Activated CD4-positive, alpha-beta T cell treated with anti-CD3 and anti-CD28 coated beads for 4 hours (primary cell): ENCODE results near the gene BAK1.
"Not testable (repeated sequence)": the region's sequence is repeated elsewhere in the genome, so short reads cannot be mapped to it uniquely, and the experiment has no call there.

Experiments
- DNase-seq, 2 donors: peaks; one replicate each; pipeline ENCODE4 v3.0.0-alpha.2; 2020

The BAK1 gene

DNA sequence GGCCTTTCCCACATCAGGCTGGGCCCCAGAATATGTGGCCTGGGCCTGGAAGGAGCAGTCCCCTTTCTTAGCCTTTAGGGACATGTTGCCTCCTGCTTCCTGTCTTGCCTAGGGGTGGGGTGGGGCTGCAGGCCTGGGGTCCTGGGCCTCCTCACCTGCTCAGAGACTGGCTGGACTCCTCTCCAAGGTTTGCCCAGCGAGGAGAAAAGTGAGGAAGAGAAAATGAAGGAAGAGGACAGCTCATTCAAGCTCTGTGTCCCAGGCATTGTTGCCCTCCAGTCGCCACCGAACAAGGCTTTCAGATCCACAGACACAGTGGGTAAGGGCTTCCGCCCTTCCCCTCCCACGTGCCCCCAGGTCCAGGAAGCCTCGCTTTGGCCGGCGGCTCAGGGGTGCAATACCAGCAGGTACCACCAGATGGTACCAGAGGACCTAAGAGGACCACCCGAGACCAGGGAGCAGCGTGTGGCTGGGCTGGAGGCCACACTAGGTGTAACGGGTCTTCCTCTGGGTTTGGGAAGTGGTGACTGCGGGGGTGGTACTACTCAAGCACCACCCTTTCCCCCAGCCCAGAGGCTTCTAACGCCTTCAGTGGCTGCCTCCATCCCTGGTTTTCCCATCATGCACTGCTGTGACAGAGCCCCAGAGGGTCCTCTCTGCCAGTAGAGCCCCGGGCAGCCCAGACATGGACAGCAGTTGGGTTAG, 5.5 kb upstream of the BAK1 start:
- DNase-seq, result peak; percentile 76 to 90

DNA sequence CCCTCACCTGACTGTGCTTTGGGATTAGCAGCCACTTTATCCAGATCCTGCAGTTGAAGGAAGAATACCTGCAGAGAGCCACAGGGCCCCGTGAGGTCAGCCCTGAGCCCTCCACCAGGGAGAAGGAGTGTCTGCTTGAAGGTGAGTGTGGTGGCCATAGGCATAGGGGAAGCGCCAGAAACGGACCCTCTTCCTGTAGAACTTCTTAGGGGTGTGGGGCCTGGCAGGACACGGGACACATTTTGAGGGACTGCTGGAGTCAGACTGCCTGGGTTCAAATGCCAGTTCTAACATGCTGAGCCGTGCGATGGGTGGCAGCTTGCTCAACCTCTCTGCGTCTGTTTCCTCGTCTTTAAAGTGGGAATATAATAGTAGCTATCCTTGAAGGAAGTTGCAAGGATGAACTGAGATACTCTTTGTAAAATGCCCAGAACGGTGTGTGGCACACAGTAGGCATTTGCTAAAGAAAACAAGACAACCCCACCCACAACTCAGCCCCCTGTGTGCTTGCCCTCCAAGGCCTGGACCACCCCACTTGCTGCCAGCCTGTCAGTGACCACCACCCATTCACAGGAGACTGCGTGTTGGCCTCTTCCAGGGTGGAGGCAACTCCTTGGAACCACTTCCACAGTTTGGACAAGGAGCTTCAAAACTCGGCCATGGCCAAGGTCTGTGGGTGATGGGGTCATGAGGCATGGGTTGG, 4.8 kb upstream of the BAK1 start:
- no peak for DNase-seq

DNA sequence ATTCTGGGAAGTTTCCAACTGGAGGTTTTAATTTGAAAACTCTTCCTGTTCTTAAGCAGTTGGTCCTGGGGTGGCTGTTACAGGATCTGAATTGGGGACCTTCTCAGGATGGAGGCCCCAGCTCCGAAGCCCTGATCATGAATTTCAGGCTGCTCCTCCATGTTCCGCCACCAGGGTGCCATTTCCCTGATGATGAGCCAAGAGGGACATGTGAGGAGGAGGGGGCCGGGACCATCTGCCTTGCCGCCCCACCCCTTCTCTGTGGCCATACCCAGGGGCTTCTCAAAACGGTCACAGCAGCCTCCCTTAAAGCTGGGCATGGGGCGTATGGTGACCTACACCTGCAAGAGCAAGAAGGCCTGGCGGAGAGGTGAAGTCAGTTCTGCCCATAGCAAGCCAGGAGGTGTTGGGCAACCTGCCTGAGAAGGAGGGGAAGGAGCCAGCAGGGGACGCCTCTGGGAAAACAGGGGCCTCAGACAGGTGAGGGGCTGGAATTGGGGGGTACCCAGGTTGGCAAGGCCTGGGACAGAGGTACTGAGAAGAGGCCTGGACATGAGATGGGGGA, 3.6 kb upstream of the BAK1 start:
- no peak for DNase-seq

DNA sequence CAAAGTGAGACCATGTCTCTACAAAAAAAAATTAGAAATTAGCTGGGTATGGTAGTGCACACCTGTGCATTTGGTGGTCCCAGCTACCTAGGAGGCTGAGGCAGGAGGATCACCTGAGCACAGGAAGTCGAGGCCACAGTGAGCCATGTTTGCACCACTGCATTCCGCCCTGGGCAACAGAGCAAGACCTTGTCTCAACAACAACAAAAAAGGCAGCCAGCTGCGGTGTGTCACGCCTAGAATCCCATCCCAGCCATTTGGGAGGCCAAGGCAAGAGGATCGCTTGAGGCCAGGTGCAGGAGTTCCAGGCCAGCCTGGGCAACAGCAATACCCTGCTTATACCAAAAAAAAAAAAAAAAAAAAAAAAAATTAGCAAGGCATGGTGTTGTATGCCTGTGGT, 1.1 kb upstream of the BAK1 start:
- DNase-seq, result no peak

DNA sequence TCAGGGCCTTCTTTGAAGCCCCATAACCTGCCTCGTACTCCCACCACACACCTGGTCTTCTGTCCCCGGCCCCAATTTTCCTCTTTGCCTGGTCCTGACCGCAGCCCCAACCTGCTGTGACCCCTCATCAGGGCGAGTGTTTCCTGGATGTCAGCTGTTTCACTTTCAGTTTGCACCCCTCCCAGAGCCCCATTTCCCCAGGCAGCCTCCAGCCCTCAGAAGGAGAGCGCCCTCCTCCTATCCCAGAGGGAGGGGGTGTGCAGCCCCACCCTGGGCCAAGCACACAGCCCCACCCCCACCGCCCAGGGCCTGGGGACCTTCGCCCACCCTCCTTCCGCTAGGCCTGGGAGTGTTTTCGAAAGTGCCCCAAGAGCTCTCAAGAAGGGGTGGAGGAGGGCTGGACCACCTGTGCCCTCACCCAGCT, 1.5 kb downstream of the BAK1 start:
- peak; percentile 45 to 48 for DNase-seq

DNA sequence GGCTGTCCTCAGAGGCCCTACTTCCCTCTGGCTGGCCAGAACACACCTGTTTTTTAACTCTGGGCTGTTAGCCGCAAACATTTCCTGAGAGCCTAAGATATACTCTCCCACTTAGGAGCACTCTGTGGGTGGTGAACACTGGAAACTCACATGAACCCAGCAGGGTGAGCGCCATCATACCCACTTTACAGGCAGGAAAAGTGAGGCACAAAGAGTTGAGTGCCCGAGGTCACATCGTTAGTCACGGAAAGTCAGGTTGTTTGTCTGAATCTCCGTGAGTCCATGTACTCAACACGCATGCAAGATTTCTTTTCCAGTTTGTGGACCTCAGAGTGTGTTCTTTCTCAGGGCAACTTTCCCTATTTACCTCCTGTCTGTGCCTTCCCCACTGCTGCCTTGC, 1.9 kb downstream of the BAK1 start:
- DNase-seq, result no peak

DNA sequence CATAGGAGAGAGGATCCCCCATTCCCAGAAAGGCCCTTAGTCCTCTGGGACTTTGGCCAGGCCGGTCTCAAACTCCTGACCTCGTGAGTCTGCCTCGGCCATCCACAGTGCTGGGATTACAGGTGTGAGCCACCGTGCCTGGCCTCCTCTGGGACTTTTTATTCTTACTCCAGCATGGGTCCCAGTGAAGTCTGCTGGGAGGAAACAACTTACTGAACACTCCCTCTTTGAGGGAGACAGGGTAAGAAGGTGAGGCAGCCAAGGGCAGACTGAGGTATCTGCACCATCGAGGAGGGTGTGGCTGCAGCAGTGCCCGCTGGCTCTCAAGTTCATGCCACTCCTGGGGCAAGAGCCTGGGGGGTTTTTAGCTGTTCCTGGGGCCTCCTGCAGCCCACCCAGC, 2.4 kb downstream of the BAK1 start:
- no peak for DNase-seq

DNA sequence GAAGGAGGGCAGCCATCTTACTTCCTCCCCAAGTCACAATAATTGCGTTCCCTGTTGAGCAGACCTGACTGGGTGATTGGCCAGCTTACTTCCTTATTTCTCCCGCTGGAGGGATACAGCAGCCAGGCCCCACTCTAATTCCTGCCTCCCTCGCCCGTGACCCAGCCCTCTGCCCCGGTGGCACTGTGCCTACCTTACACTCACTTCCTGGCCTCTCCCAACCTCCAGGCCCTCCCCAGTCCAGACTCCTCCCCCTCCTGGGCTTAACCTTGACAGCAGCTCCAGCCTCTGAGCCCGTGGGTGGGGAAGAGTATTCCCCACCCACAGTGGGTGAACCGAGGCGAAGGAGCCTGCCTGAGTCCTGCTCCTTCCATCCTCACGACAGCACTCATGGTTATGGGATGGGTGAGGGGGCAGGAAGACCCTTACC, 3.0 kb downstream of the BAK1 start:
- peak; percentile 55 to 67 for DNase-seq

DNA sequence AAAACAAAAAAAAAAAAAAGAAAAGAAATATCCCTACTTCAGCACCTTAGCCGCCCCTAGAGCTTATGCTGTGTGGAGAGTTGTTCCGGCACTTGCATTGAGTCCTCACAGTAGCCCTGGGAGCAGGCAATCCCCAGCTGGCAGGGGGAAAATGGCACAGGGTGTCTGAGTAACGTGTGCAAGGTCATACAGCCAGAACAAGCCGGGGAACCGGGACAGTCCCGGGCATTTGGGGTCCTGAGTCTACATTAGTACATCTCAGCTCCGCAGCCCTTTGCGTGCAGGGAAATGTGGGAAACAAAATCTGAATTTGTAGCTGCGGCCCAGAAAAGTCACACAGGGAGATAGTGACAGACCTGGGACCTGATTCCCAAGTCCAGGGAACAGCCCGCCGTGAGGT, 3.4 kb downstream of the BAK1 start:
- no peak for DNase-seq

DNA sequence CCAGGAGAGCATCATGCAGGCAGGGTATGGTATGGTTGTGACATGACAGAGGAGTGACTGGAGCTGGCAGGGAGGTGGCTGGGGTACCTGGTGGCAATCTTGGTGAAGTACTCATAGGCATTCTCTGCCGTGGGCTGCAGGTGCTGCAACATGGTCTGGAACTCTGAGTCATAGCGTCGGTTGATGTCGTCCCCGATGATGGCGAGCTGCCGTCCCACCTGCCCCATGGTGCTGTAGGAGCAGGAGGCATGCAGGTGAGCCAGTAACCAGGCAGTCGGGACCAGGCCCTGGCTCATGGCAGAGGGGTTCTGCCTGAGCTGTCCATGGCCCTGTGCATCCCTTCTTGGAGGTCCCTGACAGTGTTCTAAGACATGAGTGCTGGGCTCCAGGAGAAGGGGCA, 4.9 kb downstream of the BAK1 start:
- no peak for DNase-seq

DNA sequence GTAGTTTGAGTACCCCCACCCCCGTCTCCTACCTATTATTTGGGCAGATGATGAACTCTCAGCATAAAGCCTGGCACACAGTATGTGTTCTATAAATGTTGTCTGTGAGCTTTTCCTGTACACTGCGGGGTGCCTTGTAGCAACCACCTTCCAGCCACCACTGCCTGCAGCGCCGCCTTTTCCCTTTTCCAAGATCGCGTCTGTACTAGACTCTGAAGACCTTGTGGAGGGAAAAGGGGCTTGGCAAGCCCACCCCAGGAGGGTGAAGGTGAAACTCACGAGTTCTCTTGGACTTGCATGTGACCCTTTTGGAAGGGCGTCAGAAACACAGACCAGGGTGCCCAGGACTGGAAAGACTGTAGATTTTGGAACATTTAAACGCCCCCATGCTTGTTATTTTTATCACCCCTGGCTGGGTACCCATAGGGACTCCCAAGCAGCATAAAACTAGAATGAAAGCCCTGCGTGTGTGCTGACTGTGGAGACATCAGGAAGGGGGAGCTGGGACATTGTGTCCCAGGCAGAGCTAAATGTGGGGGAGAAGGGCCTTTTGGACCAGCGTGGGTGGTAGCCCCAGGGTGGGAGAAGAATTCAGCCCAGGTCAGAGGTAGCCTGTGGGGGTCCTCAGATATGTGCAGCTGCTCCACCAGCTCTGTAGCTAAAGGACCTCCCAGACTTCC, 8.3 kb downstream of the BAK1 start:
- no peak for DNase-seq

DNA sequence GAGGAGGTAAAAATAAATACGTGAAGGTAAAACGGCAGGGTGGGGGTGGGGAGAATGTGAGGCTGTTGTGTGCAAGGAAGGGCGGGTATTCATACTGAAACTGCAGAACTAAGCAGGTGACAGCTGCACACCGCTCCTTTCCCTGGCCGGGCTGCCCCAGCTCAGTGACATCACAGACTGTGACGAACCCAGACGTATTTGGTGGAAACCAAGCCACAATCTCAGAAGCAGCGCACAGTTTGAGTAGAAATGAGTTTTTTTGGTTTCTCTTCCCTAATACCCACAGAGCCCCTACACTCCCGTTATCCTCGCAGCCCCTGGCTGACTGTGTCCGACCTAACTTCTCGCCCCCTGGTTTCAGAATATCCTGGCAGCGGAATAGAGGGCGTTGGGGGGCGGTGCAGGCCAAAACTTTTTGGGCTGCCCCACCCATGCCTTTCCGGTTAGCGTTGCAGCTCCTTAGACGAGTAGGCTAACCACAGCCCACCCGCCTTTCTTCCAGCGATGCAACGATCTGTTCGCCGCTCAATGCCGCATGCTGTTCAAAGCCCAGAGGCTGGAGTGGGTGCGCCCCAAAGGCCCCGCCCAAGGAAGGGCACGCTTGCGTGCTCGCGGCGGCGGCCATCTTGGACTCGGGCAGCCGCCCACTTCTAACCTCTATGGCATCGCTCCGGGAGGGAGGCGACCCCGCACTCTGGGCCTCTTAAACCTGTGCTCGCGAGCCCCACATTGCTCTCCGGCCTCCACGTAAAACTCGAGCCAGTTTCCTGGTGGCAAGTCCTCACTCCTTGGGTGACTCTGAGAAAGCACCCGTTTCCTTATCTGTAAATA, 9.1 kb downstream of the BAK1 start:
- peak; percentile 89 for DNase-seq

DNA sequence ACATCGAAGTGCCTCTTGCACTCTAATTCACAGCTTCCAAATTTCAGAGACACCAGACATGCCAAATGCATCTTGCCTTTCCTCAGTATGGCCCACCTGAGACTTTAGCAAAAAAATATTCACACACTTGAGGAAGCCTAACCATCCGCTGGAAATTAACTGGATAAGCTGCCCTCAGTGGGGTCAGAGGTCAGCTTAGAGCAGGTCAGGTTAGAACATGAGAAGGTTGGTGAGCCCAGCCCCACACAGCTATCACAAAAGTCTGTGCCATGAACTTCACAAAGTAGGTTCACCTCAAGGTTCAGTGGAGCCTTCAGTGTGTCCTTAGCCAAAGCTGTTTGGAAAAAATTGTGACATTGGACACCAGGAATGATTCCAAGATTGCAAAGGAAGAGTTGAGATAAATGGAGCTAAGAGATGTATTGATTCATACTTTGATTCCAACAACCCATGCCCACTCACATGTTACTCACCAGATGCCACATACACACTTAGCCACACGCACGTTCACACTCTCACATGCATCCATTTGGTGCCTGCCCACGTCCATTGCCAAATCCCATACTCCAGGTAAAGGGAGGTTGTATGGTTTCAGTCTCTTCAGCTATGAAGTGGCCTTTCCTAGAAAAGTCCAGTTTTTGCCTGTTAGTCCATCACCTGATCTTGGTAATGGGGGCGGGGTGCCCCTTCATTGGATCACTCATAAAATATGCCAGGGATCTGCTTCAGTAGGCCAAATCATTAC, 11.1 kb downstream of the BAK1 start:
- DNase-seq, result no peak

DNA sequence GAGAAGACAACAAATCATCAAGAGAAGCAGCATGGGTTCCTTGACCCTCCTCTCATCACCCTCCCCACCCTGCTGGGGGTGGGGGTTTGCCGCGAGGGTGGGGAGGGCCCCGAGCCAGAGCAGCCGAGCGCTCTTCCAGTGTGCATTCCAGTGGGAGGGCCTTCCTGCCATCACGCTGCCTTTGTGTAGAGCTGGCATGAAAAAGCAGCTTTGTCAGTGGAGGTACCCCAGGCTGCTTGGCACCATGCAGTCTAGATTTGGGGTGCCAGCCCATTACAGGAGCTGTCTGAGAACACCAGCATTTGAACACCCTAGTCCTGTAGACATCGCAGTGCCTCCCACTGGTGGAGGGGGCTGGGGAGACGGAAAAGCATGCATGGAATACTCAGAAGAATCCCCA, 12.2 kb downstream of the BAK1 start:
- no peak for DNase-seq

DNA sequence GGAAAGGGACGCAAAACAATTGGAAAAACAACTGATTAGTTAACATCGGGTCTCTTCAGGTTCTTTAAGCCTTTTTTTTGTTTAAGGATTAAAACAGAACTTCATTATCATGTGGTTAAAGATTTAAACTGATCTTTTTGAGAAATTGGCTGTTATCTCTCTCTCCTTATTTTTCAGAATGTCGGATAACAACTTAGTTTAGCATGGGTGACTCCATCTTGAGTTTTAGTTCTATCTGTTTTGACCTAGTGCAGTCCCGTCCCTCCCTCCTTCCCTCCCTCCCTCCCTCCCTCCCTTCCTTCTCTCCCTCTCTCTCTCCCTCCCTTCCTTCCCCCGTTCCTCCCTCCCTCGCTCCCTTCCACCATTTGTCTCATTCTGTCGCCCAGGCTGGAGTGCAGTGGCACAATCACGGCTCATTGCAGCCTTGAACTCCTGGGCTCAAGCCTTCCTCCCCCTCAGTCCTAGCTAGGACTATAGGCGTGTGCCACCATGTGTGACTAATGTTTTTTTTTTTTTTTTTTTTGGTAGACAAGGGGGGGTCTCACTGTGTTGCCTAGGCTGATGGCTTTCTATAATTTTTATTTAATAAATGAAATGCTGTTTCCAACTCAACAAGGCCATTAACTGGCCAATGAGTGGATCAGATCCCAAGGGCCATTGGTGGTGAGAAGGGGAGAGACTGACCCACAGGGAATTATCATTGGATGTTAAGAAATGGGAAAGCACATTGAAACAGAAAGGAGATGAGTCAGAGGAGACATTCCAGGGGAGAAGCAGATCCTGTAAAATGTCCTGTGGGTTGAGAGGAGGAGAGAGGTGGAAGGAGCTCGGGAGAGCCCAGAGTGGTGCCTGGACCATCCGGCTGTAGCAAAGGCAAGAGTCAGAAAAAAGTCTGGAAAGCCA, 13.6 kb downstream of the BAK1 start:
- DNase-seq, result no peak

DNA sequence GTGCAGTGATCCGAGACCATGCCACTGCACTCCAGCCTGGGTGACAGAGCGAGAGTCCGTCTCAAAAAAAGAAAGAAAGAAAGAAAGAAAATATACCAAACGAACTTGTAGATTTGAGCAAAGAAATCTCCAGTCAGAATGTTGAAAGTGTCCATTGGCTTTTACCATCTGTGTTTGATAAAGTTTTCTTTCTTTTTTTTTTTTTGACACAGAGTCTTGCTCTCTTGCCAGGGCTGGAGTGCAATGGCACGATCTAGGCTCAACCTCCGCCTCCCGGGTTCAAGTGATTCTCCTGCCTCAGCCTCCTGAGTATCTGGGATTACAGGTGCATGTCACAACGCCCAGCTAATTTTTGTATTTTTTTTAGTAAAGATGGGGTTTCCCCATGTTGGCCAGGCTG, 21.3 kb downstream of the BAK1 start:
- no peak for DNase-seq

DNA sequence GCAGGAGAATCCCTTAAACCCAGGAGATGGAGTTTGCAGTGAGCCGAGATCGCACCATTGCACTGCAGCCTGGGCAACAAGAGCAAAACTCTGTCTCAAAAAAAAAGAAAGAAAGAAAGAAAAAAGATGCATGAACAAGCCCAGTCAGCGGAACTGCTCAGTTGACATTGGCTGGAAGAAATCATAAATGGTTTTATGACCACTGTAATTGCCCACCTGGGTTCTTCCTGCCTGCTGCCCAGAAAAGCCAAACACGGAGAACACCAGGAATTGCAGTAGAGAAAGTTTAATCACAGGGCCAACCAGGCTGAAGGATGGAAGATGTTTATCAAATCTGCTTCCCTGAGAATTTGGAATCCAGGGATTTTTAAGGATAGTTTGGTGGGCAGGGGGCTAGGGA, 22.7 kb downstream of the BAK1 start:
- DNase-seq, result no peak

DNA sequence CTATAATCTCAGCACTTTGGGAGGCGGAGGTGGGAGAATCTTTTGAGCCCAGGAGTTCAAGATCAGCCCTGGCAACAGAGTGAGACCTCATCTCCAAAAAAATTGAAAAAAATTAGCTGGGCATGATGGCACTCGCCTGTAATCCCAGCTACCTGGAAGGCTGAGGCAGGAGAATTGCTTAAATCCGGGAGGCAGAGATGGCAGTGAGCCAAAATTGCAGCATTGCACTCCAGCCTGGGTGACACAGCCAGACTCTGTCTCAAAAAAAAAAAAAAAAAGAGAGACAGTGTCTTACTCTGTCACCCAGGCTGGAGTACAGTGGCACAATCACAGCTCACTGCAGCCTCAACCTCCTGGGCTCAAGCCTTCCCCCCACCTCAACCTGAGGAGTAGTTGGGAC, 27.2 kb downstream of the BAK1 start:
- not testable (repeated sequence) for DNase-seq

DNA sequence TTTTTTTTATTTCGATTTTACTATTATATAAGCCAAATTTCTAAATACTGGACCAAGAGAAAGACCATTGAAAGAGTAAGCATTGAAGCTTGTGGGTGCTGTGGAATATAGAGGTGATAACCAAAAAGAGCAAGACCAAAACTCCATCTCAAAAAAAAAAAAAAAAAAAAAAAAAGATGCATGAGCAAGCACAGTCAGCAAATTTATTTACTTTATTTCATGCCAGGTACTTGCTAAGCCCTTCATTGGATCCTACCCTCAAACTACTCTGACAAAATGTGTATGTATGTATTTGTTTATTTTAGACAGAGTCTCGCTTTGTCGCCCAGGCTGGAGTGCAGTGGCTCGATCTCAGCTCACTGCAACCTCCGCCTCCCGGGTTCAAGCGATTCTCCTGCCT, 27.8 kb downstream of the BAK1 start:
- DNase-seq, result no peak

DNA sequence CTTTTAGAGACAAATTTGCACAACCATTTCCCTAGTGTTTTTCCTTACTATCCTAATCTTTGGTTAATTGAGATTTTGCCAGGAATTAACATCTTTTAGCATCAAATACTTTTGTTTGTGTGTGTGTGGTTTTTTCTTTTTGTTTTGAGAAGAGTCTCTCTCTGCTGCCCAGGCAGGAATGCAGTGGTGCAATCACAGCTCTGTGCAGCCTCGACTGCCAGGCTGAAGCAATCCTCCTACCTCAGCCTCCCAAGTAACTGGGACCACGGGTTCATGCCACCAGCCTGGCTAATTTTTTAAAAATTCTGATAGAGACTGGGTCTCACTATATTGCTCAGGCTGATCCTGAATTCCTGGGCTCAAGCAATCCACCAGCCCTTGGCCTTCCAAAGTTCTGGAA, 28.5 kb downstream of the BAK1 start:
- DNase-seq, result no peak

DNA sequence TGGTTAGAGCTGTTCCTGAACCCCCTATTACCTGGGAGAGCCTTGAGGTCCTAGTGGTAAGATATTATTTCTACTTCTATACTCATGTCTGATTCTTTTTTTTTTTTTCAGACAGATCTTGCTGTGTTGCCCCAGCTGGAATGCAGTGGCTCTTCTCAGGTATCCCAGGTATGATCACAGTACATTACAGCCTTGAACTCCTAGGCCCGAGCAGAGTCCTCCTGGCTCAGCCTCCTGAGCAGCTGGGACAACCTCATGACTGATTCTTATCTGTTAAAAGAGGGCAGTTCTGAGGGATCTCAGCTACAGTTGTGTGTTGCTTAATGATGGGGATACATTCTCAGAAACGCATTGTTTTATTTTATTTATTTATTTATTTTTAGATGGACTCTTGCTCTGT, 30.2 kb downstream of the BAK1 start:
- no peak for DNase-seq
